ENCODE data around the gene PUDP. TPM values are rescaled to one million over a fixed set of nuclear protein-coding genes. Genes with fewer than 3 reads are reported as not detected.

The PUDP gene
- total and polyA plus RNA-seq, 3 experiments from 2014 or later, result 18.0 to 26.2 (median 23.2) TPM

Other genes starting within 250 kb of the PUDP start
- 1 to 10 TPM; 1.9 to 2.1 TPM for gene STS, start 441 bp downstream of the PUDP start, total RNA-seq
- 1.7 TPM for gene STS, start 441 bp downstream of the PUDP start, polyA plus RNA-seq